SK-N-SH (cell line): ENCODE data around the gene PROX1. TPM values are rescaled to one million over a fixed set of nuclear protein-coding genes. Genes with fewer than 3 reads are reported as not detected.

Experiments
- CTCF ChIA-PET: fragments of 300-600, 350-600 bp; formaldehyde crosslinking; extraction: SDS; loops from one replicate; lab custom pipeline; 2021; lab: Yijun Ruan, JAX
- POLR2A ChIA-PET: fragments of 350-600 bp; sonication (Branson Sonifier 250); formaldehyde crosslinking; extraction: SDS; loops from one replicate; lab custom pipeline; 2020; ENCODE audit warnings: antibody characterized with exemption, inconsistent platforms; lab: Yijun Ruan, JAX
- DNase-seq: peaks from one replicate; pipeline ENCODE4 v3.0.0; 2012
- H2AFZ ChIP-seq: fragments of 200-600 bp; sonication (generic); 2 replicates; pipeline ENCODE4 v1.8.1; 2016; ENCODE audit warnings: antibody characterized with exemption, mild to moderate bottlenecking, low read depth
- H3F3A ChIP-seq: fragments of 200-600 bp; sonication (generic); replicated peaks from 2 replicates; pipeline ENCODE3; 2016; ENCODE audit warnings: antibody characterized with exemption, mild to moderate bottlenecking; ENCODE audit not compliant: insufficient read depth
- H3K27ac ChIP-seq, 2 experiments: fragments of 200-500 bp in 1 of 2; fragments of 200-600 bp in 1 of 2; sonication (Bioruptor generic) in 1 of 2; sonication (generic), shearing (Covaris generic) in 1 of 2; 2 replicates each; pipeline versions ENCODE4 v1.5.1 to v1.6.1; 2014 to 2016; ENCODE audit warnings: low read depth in 2 of 2, inconsistent platforms in 1 of 2, low read length in 1 of 2, mild to moderate bottlenecking in 1 of 2, mixed read lengths in 1 of 2
- H3K27me3 ChIP-seq: fragments of 200-600 bp; sonication (generic), shearing (Covaris generic); 2 replicates; pipeline ENCODE4 v1.6.1; 2016; ENCODE audit warnings: mixed run types; ENCODE audit not compliant: insufficient read depth
- H3K36me3 ChIP-seq, 2 experiments: fragments of 200-500 bp in 1 of 2; fragments of 200-600 bp in 1 of 2; sonication (Bioruptor generic) in 1 of 2; sonication (generic) in 1 of 2; replicated peaks in 1 of 2; 2 replicates each; pipeline versions ENCODE3 to v1.5.1; 2014 to 2016; ENCODE audit warnings: low read length in 1 of 2, mild to moderate bottlenecking in 1 of 2; ENCODE audit not compliant: insufficient read depth in 2 of 2, control insufficient read depth in 1 of 2
- H3K4me1 ChIP-seq, 2 experiments: fragments of 200-500 bp in 1 of 2; fragments of 200-600 bp in 1 of 2; sonication (Bioruptor generic) in 1 of 2; sonication (generic), shearing (Covaris generic) in 1 of 2; 2 replicates each; pipeline versions ENCODE4 v1.5.1 to v1.6.1; 2014 to 2016; ENCODE audit warnings: low read depth in 1 of 2, low read length in 1 of 2, mixed run types in 1 of 2; ENCODE audit not compliant: insufficient read depth in 2 of 2, control insufficient read depth in 1 of 2
- H3K4me2 ChIP-seq: fragments of 200-600 bp; sonication (generic), shearing (Covaris generic); 2 replicates; pipeline ENCODE4 v1.6.1; 2017; ENCODE audit warnings: mixed run types
- H3K4me3 ChIP-seq, 2 experiments: fragments of 200-500 bp in 1 of 2; fragments of 200-600 bp in 1 of 2; sonication (Bioruptor generic) in 1 of 2; sonication (generic), shearing (Covaris generic) in 1 of 2; 2 replicates each; pipeline versions ENCODE4 v1.5.1 to v1.8.1; 2014 to 2016; ENCODE audit warnings: low read depth in 2 of 2, inconsistent platforms in 1 of 2, low read length in 1 of 2, mild to moderate bottlenecking in 1 of 2, mixed read lengths in 1 of 2, moderate library complexity in 1 of 2
- H3K79me2 ChIP-seq: fragments of 200-600 bp; sonication (generic); 2 replicates; pipeline ENCODE4 v1.8.1; 2017; ENCODE audit warnings: mild to moderate bottlenecking; ENCODE audit not compliant: insufficient read depth
- H3K9ac ChIP-seq: fragments of 200-600 bp; sonication (generic); 2 replicates; pipeline ENCODE4 v1.6.1; 2017; ENCODE audit warnings: mixed run types
- H3K9me2 ChIP-seq: fragments of 200-600 bp; sonication (generic); 2 replicates; pipeline ENCODE4 v1.6.1; 2017; ENCODE audit warnings: mixed run types
- H3K9me3 ChIP-seq: fragments of 200-600 bp; sonication (generic); 2 replicates; pipeline ENCODE4 v1.6.1; 2017; ENCODE audit warnings: mixed run types, mild to moderate bottlenecking, moderate library complexity
- H4K20me1 ChIP-seq: fragments of 200-600 bp; sonication (generic); 2 replicates; pipeline ENCODE4 v1.6.1; 2017; ENCODE audit warnings: mild to moderate bottlenecking, mixed run types; ENCODE audit not compliant: insufficient read depth
- CHD2 ChIP-seq: fragments of 150-350 bp; IDR thresholded peaks from 2 replicates; pipeline ENCODE4 v1.6.1; 2018; ENCODE audit warnings: low read length; ENCODE audit not compliant: partially characterized antibody
- ELF1 ChIP-seq: IDR thresholded peaks from 2 replicates; pipeline ENCODE4 v1.4.0; 2012
- EZH2phosphoT487 ChIP-seq: fragments of 200-600 bp; sonication (generic); IDR thresholded peaks from 2 replicates; pipeline ENCODE4 v1.6.1; 2017; ENCODE audit warnings: low read depth, mixed run types, mild to moderate bottlenecking, antibody characterized with exemption, moderate library complexity, borderline replicate concordance
- FOSL2 ChIP-seq: IDR thresholded peaks from 2 replicates; pipeline ENCODE4 v1.4.0; 2012; ENCODE audit warnings: low read depth, mild to moderate bottlenecking, moderate library complexity, borderline replicate concordance
- FOXJ3 ChIP-seq: sonication (generic); formaldehyde crosslinking; IDR thresholded peaks from 2 replicates; pipeline ENCODE4 v1.5.1; 2020; ENCODE audit warnings: mild to moderate bottlenecking, missing genetic modification reagents
- FOXM1 ChIP-seq: IDR thresholded peaks from 2 replicates; pipeline ENCODE4 v1.4.0; 2012; ENCODE audit warnings: low read depth, mild to moderate bottlenecking
- GABPA ChIP-seq: IDR thresholded peaks from 2 replicates; pipeline ENCODE4 v1.4.0; 2012; ENCODE audit warnings: low read depth, mild to moderate bottlenecking
- JUND ChIP-seq: IDR thresholded peaks from 2 replicates; pipeline ENCODE4 v1.4.0; 2012
- NFIC ChIP-seq: IDR thresholded peaks from 2 replicates; pipeline ENCODE4 v1.4.0; 2012; ENCODE audit warnings: borderline replicate concordance
- NRF1 ChIP-seq: IDR thresholded peaks from 2 replicates; pipeline ENCODE4 v1.6.1; 2012; ENCODE audit warnings: low read depth, mild to moderate bottlenecking, low read length
- RAD21 ChIP-seq: IDR thresholded peaks from 2 replicates; pipeline ENCODE4 v1.6.1; 2012; ENCODE audit warnings: mild to moderate bottlenecking, low read length
- RCOR1 ChIP-seq: fragments of 150-350 bp; IDR thresholded peaks from 2 replicates; pipeline ENCODE4 v1.6.1; 2017; ENCODE audit warnings: antibody characterized with exemption, low read length
- RXRA ChIP-seq: IDR thresholded peaks from 2 replicates; pipeline ENCODE4 v1.4.0; 2012; ENCODE audit warnings: low read depth, mild to moderate bottlenecking, borderline replicate concordance
- SIN3A ChIP-seq: IDR thresholded peaks from 2 replicates; pipeline ENCODE4 v1.6.1; 2012; ENCODE audit warnings: low read depth, mild to moderate bottlenecking, low read length, moderate library complexity, borderline replicate concordance
- TCF12 ChIP-seq: IDR thresholded peaks from 2 replicates; pipeline ENCODE4 v1.4.0; 2012
- USF1 ChIP-seq: IDR thresholded peaks from 2 replicates; pipeline ENCODE4 v1.4.0; 2012; ENCODE audit warnings: low read depth, borderline replicate concordance
- USF2 ChIP-seq: fragments of 150-350 bp; IDR thresholded peaks from 2 replicates; pipeline ENCODE4 v1.6.1; 2017; ENCODE audit warnings: antibody characterized with exemption, low read length, low read depth, borderline replicate concordance
- YY1 ChIP-seq: IDR thresholded peaks from 2 replicates; pipeline ENCODE4 v1.4.0; 2012; ENCODE audit warnings: low read depth, mild to moderate bottlenecking
- WGBS: methylation state at CpG from one replicate; pipeline ENCODE4 v1.1.6; 2017; ENCODE audit warnings: low lambda C conversion rate; 5-methylcytosine and 5-hydroxymethylcytosine counted together
- polyA plus RNA-seq, 3 experiments: library from polyadenylated mRNA; depleted of rRNA; stranded (reverse); fragments of >200 nt; gene quantifications; 2 replicates each; pipeline ENCODE4 v1.2.3, GENCODE V29; 2012
- TF ChIP-seq, protein P1 (sequence below): fragments of 150-350 bp; IDR thresholded peaks from 2 replicates; pipeline ENCODE4 v1.6.1; 2016; ENCODE audit warnings: mild to moderate bottlenecking, low read depth, low read length

PROX1 gene
- polyA plus RNA-seq, 1 of the 3 experiments (the other 2 are of a cell fraction), result 0.25 TPM

DNA sequence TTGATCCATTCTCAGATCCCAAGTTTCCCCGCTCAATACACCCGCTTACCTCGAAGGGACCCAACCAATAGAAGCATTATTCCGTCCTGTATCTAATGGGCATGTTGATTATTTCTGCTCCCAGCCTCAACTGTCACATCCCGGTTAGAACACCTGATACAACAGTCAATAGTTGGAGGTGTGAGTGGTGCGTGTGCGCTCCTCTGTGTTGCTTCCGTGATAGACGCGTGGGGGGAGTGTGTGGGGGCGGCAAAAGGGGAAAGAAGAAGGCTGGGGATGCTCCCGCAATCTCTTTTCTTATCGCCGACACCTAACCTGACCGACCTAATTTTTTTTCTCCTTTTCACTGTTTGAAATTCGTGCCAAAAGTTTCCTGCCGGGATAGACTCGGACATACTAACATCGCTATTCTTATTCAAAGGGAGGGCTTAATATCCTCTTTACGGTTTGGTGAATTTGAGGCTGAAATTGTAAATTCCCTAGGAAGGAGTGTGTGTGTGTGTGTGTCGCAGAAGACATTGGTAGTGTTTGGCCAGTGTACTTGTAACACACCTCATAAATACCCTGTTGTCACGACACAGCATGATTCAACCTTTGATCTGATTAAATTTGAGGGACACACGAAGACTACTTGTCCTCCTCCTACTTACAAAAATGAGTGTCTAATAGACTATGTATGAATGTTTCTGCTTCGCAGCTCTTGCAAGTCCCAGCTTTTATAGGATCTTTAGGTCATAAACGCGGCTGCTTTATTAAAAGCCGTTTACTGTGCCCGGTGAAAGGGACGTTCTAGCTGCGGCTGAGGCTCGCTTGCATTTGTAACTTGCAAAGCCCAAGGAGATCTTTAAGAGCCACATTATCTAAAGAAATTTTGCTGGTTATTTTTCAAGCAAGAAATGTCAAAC lies 1.5 kb upstream of the PROX1 start:
- H3K4me2 ChIP-seq, result peak overlapping the region; percentile 96; the same call in 1 of the 2 replicates
- no peak overlapping the region for H2AFZ ChIP-seq
- H3K79me2 ChIP-seq, result no peaks in the 10 kb centered on the region
- TF ChIP-seq EZH2phosphoT487 (no peak), ELF1 (no peak), YY1 (no peak), SIN3A (no peak), NRF1 (no peak), RAD21 (no peak), FOXJ3 (CRISPR knock-in tag) (no peak), GABPA (no peak), NFIC (no peak), FOSL2 (no peak), USF2 (no peak), FOXM1 (no peak), RCOR1 (no peak), CHD2 (no peak), JUND (no peak), TCF12 (no peak), RXRA (no peak), USF1 (no peak)
- TF ChIP-seq, protein P1, sequence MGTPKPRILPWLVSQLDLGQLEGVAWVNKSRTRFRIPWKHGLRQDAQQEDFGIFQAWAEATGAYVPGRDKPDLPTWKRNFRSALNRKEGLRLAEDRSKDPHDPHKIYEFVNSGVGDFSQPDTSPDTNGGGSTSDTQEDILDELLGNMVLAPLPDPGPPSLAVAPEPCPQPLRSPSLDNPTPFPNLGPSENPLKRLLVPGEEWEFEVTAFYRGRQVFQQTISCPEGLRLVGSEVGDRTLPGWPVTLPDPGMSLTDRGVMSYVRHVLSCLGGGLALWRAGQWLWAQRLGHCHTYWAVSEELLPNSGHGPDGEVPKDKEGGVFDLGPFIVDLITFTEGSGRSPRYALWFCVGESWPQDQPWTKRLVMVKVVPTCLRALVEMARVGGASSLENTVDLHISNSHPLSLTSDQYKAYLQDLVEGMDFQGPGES, result no peak
- TF ChIP-seq, all 33 proteins: peak for 0
- peaks cover 37% of the 10 kb centered on the region for H3K27me3 ChIP-seq
- H3K4me3 ChIP-seq, result peak overlapping the region; percentile 67 to 75; a peak in 2 of 4 replicates
- no peaks in the 10 kb centered on the region for H3K9me2 ChIP-seq
- H3K9ac ChIP-seq, result no peak overlapping the region
- H3K4me1 ChIP-seq, result peaks cover 0 to 14% of the 10 kb centered on the region in 2 experiments; a peak in 3 of 4 replicates
- DNase-seq, result no peak
- WGBS, result 78% methylated on average over 30 of the region's 31 CpGs
- ChIA-PET CTCF (interaction anchor here (0.6 to 1.6 kb wide), 5 partner anchors 24 to 741 kb away, joined by 3 to 5 read pairs (median 4); no protein-coding TSS in a partner anchor), POLR2A (interaction anchor here (2.0 kb wide), 1 partner anchor 17 kb away, joined by 12 read pairs; no protein-coding TSS in a partner anchor)
- no peaks in the 10 kb centered on the region for H3K9me3 ChIP-seq
- no peak overlapping the region for H3K27ac ChIP-seq
- no peaks in the 10 kb centered on the region for H3K36me3 ChIP-seq
- H3F3A ChIP-seq, result no peaks in the 10 kb centered on the region
- no peaks in the 10 kb centered on the region for H4K20me1 ChIP-seq
